IMR-90 (cell line): ENCODE measurements around the gene MAS1L. TPM values are rescaled to one million over a fixed set of nuclear protein-coding genes. Genes with fewer than 3 reads are reported as not detected.

Experiments
- ATAC-seq: fragments of 200-7000 bp; cut with Tn5 transposase; 2 replicates; pipeline ENCODE4 v1.9.1; 2020; ENCODE audit warnings: low read depth, mild to moderate bottlenecking, moderate library complexity
- BruUV-seq: library from RNA; stranded (reverse); fragments of 400-500 nt; replicated peaks from 2 replicates; lab custom pipeline; 2021; lab: Mats Ljungman, UMichigan
- CTCF ChIA-PET: fragments of 300-600 bp; formaldehyde crosslinking; extraction: SDS; loops from one replicate; lab custom pipeline; 2021; ENCODE audit warnings: antibody characterized with exemption; lab: Yijun Ruan, JAX
- POLR2A ChIA-PET: fragments of 300-600 bp; sonication (Branson Sonifier 250); formaldehyde crosslinking; loops from one replicate; lab custom pipeline; 2022; ENCODE audit warnings: antibody characterized with exemption; ENCODE audit not compliant: unreplicated experiment; lab: Charles Lee
- DNase-seq: peaks from one replicate; pipeline ENCODE4 v3.0.0; 2013
- H2AFZ ChIP-seq: replicated peaks from 2 replicates; pipeline ENCODE3; 2013; ENCODE audit warnings: low read length, mild to moderate bottlenecking; ENCODE audit not compliant: poor library complexity
- H2AK5ac ChIP-seq: 2 replicates; pipeline ENCODE4 v1.6.1; 2013; ENCODE audit warnings: low read depth, low read length, inconsistent platforms
- H2AK9ac ChIP-seq: replicated peaks from 2 replicates; pipeline ENCODE3; 2013; ENCODE audit warnings: mild to moderate bottlenecking, low read depth, low read length, moderate library complexity; ENCODE audit not compliant: poor library complexity
- H2BK120ac ChIP-seq: 2 replicates; pipeline ENCODE4 v1.6.1; 2013; ENCODE audit warnings: low read depth, low read length, inconsistent platforms
- H2BK15ac ChIP-seq: 3 replicates; pipeline ENCODE4 v1.6.1; 2013; ENCODE audit warnings: low read depth, low read length, inconsistent platforms
- H2BK20ac ChIP-seq: 2 replicates; pipeline ENCODE4 v1.6.1; 2013; ENCODE audit warnings: low read depth, mild to moderate bottlenecking, inconsistent platforms, low read length, moderate library complexity
- H2BK5ac ChIP-seq: 2 replicates; pipeline ENCODE4 v1.6.1; 2013; ENCODE audit warnings: mild to moderate bottlenecking, low read depth, low read length, inconsistent platforms; ENCODE audit not compliant: poor library complexity, severe bottlenecking
- H3K14ac ChIP-seq: replicated peaks from 2 replicates; pipeline ENCODE4 v1.6.1; 2013; ENCODE audit warnings: low read depth, low read length, inconsistent platforms
- H3K18ac ChIP-seq: 2 replicates; pipeline ENCODE4 v1.6.1; 2013; ENCODE audit warnings: low read depth, low read length, control low read depth
- H3K23ac ChIP-seq: 2 replicates; pipeline ENCODE4 v1.6.1; 2013; ENCODE audit warnings: low read depth, low read length, inconsistent platforms
- H3K27ac ChIP-seq: 2 replicates; pipeline ENCODE4 v1.5.1; 2013; ENCODE audit warnings: mild to moderate bottlenecking, control low read depth, low read length; ENCODE audit not compliant: insufficient read depth
- H3K27me3 ChIP-seq: 2 replicates; pipeline ENCODE4 v1.6.1; 2013; ENCODE audit warnings: low read length; ENCODE audit not compliant: control insufficient read depth, insufficient read depth
- H3K36me3 ChIP-seq: 2 replicates; pipeline ENCODE4 v1.6.1; 2013; ENCODE audit warnings: low read length, mixed read lengths; ENCODE audit not compliant: control insufficient read depth, insufficient read depth
- H3K4ac ChIP-seq: 2 replicates; pipeline ENCODE4 v1.6.1; 2013; ENCODE audit warnings: low read depth, low read length, inconsistent platforms
- H3K4me1 ChIP-seq: 2 replicates; pipeline ENCODE4 v1.6.1; 2013; ENCODE audit warnings: low read length, mixed read lengths; ENCODE audit not compliant: control insufficient read depth, insufficient read depth
- H3K4me2 ChIP-seq: 2 replicates; pipeline ENCODE4 v1.6.1; 2013; ENCODE audit warnings: low read depth, mild to moderate bottlenecking, control low read depth, low read length, moderate library complexity
- H3K4me3 ChIP-seq: 2 replicates; pipeline ENCODE4 v1.5.1; 2013; ENCODE audit warnings: low read depth, mild to moderate bottlenecking, control low read depth, low read length, moderate library complexity; ENCODE audit not compliant: insufficient read depth
- H3K56ac ChIP-seq: 2 replicates; pipeline ENCODE4 v1.6.1; 2013; ENCODE audit warnings: low read length, inconsistent platforms; ENCODE audit not compliant: insufficient read depth; ENCODE audit errors: extremely low read depth
- H3K79me1 ChIP-seq, 2 experiments: 2 replicates each; pipeline ENCODE4 v1.6.1; 2013; ENCODE audit warnings: low read length in 2 of 2, inconsistent platforms in 1 of 2, low read depth in 1 of 2
- H3K9ac ChIP-seq: 2 replicates; pipeline ENCODE4 v1.6.1; 2013; ENCODE audit warnings: low read depth, low read length, control low read depth
- H3K9me1 ChIP-seq: 2 replicates; pipeline ENCODE4 v1.6.1; 2013; ENCODE audit warnings: low read length, inconsistent platforms; ENCODE audit not compliant: insufficient read depth
- H3K9me3 ChIP-seq: 2 replicates; pipeline ENCODE4 v1.6.1; 2013; ENCODE audit warnings: low read length; ENCODE audit not compliant: control insufficient read depth, insufficient read depth
- H4K20me1 ChIP-seq: 2 replicates; pipeline ENCODE4 v1.6.1; 2013; ENCODE audit warnings: low read length, inconsistent platforms; ENCODE audit not compliant: insufficient read depth
- H4K5ac ChIP-seq: 2 replicates; pipeline ENCODE4 v1.6.1; 2013; ENCODE audit warnings: mild to moderate bottlenecking, low read depth, low read length, control low read depth
- H4K8ac ChIP-seq, 2 experiments: 2 replicates each; pipeline ENCODE4 v1.6.1; 2013; ENCODE audit warnings: low read depth in 2 of 2, low read length in 2 of 2, control low read depth in 1 of 2, inconsistent platforms in 1 of 2
- H4K91ac ChIP-seq: 2 replicates; pipeline ENCODE4 v1.6.1; 2013; ENCODE audit warnings: low read depth, low read length, inconsistent platforms; ENCODE audit not compliant: insufficient read depth
- CEBPB ChIP-seq: IDR thresholded peaks from 2 replicates; pipeline ENCODE4 v1.6.1; 2012; ENCODE audit warnings: low read depth, low read length, improper control_type of control experiment
- FOS ChIP-seq: fragments of 150-350 bp; IDR thresholded peaks from 2 replicates; pipeline ENCODE4 v1.6.1; 2016; ENCODE audit warnings: low read depth, low read length
- MAFK ChIP-seq: IDR thresholded peaks from 2 replicates; pipeline ENCODE4 v1.6.1; 2012; ENCODE audit warnings: low read depth, low read length, improper control_type of control experiment
- MXI1 ChIP-seq: IDR thresholded peaks from 2 replicates; pipeline ENCODE4 v1.6.1; 2012; ENCODE audit warnings: low read depth, mild to moderate bottlenecking, low read length, moderate library complexity, borderline replicate concordance
- NFE2L2 ChIP-seq: fragments of 150-350 bp; IDR thresholded peaks from 2 replicates; pipeline ENCODE4 v1.6.1; 2016; ENCODE audit warnings: low read depth, mild to moderate bottlenecking, low read length
- POLR2A ChIP-seq: IDR thresholded peaks from 2 replicates; pipeline ENCODE4 v1.6.1; 2012; ENCODE audit warnings: mild to moderate bottlenecking, low read depth, low read length
- RCOR1 ChIP-seq: IDR thresholded peaks from 2 replicates; pipeline ENCODE4 v1.6.1; 2012; ENCODE audit warnings: mild to moderate bottlenecking, low read length, improper control_type of control experiment; ENCODE audit not compliant: insufficient replicate concordance
- RFX5 ChIP-seq: IDR thresholded peaks from 2 replicates; pipeline ENCODE4 v1.8.0; 2012; ENCODE audit warnings: low read depth, mild to moderate bottlenecking, low read length, moderate library complexity
- SMC3 ChIP-seq: fragments of 150-350 bp; IDR thresholded peaks from 2 replicates; pipeline ENCODE4 v1.6.1; 2016; ENCODE audit warnings: low read depth, mild to moderate bottlenecking, antibody characterized with exemption, low read length, moderate library complexity
- WGBS, 2 experiments: methylation state at CpG; one replicate each; pipeline versions ENCODE4 v1.1.5 to v1.1.7; 2013; ENCODE audit warnings: missing lambda C conversion rate in 2 of 2; ENCODE audit not compliant: insufficient read length in 1 of 2; ENCODE audit errors: extremely low coverage in 2 of 2; 5-methylcytosine and 5-hydroxymethylcytosine counted together
- dilution Hi-C: fragments of 300-500 bp; cut with HindIII; formaldehyde crosslinking; loops from one replicate; pipeline ENCODE4 v1.14.3; 2018; ENCODE audit warnings: low sequenced_read_pairs; ENCODE audit not compliant: unreplicated experiment
- in situ Hi-C: fragments of 300-500 bp; cut with MboI; formaldehyde crosslinking; loops from 3 replicates; pipeline ENCODE4 v1.14.3; 2019; ENCODE audit warnings: low sequenced_read_pairs, inconsistent platforms, mixed read lengths
- intact Hi-C: fragments of 100-400 bp; cut with micrococcal nuclease; formaldehyde crosslinking; loops from 2 replicates; pipeline ENCODE4 v1.10.0; 2022
- polyA plus RNA-seq, 3 experiments: library from polyadenylated mRNA; depleted of rRNA; stranded (reverse); fragments of >200 nt; gene quantifications; 2 replicates each; pipeline ENCODE4 v1.2.3, GENCODE V29; 2012; ENCODE audit warnings: low replicate concordance in 1 of 3
- total RNA-seq: library from RNA; depleted of rRNA; stranded (reverse); fragments of >200 nt; gene quantifications from 2 replicates; pipeline ENCODE4 v1.2.3, GENCODE V29; 2012
- TF ChIP-seq, protein P1 (sequence below): conservative IDR thresholded peaks from 2 replicates; pipeline ENCODE4 v1.5.1; 2012; ENCODE audit warnings: mild to moderate bottlenecking, low read depth, low read length, improper control_type of control experiment

The MAS1L gene
- total and polyA plus RNA-seq, 2 of the 4 experiments (the other 2 are of a cell fraction) = not detected

- Histone ChIP-seq H4K8ac (no peak overlapping the region), H3K4ac (no peak overlapping the region), H3K14ac (no peak overlapping the region), H3K4me1 (no peaks in the 10 kb centered on the region), H3K9ac (no peak overlapping the region), H2AK9ac (no peak overlapping the region), H3K79me1 (no peaks in the 10 kb centered on the region), H2BK15ac (no peak overlapping the region), H3K9me3 (peaks cover 3% of the 10 kb centered on the region; the same call in 1 of the 2 replicates), H3K23ac (no peak overlapping the region), H3K9me1 (no peaks in the 10 kb centered on the region), H2BK120ac (no peak overlapping the region), H4K20me1 (no peaks in the 10 kb centered on the region), H3K56ac (no peak overlapping the region), H2BK5ac (no peak overlapping the region), H3K18ac (no peak overlapping the region), H4K5ac (no peak overlapping the region), H2AFZ (no peak overlapping the region), H2AK5ac (no peak overlapping the region), H3K4me2 (no peak overlapping the region), H3K27ac (no peak overlapping the region), H3K27me3 (no peaks in the 10 kb centered on the region), H3K4me3 (no peak overlapping the region), H4K91ac (no peak overlapping the region), H2BK20ac (no peak overlapping the region), H3K36me3 (no peaks in the 10 kb centered on the region)
- CTCF ChIA-PET = no interaction called here
- in situ Hi-C loops (no loop called here), dilution Hi-C loops (no loop called here), intact Hi-C loops (no loop called here)
- POLR2A ChIA-PET = no interaction called here
- TF ChIP-seq CEBPB (no peak), RFX5 (no peak), FOS (no peak), MAFK (no peak), MXI1 (no peak), RCOR1 (no peak), POLR2A (no peak), NFE2L2 (no peak), SMC3 (no peak)
- TF ChIP-seq, protein P1, sequence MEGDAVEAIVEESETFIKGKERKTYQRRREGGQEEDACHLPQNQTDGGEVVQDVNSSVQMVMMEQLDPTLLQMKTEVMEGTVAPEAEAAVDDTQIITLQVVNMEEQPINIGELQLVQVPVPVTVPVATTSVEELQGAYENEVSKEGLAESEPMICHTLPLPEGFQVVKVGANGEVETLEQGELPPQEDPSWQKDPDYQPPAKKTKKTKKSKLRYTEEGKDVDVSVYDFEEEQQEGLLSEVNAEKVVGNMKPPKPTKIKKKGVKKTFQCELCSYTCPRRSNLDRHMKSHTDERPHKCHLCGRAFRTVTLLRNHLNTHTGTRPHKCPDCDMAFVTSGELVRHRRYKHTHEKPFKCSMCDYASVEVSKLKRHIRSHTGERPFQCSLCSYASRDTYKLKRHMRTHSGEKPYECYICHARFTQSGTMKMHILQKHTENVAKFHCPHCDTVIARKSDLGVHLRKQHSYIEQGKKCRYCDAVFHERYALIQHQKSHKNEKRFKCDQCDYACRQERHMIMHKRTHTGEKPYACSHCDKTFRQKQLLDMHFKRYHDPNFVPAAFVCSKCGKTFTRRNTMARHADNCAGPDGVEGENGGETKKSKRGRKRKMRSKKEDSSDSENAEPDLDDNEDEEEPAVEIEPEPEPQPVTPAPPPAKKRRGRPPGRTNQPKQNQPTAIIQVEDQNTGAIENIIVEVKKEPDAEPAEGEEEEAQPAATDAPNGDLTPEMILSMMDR = no peak
- BruUV-seq = no TSS peak
- ATAC-seq (no peak), DNase-seq (no peak)
- no CpG with 5 or more reads among the region's 2 CpGs for WGBS, 2 experiments
These were observed 39.8 kb upstream of the MAS1L start for GRCh38 chr6:29527564-29527963.
